K562 (cell line): Measurements from ENCODE around the gene SPHK1. TPM values are rescaled to one million over a fixed set of nuclear protein-coding genes. Genes with fewer than 3 reads are reported as not detected.

Experiments
- DMBX1 ChIP-seq: fragments of 250-450 bp; sonication (Bioruptor Pico); IDR thresholded peaks from 2 replicates; pipeline ENCODE4 v1.8.0; 2022; ENCODE audit warnings: inconsistent platforms, mild to moderate bottlenecking, moderate library complexity, borderline replicate concordance
- E2F5 ChIP-seq: sonication (generic); formaldehyde crosslinking; IDR thresholded peaks from 2 replicates; pipeline ENCODE4 v1.8.0; 2022; ENCODE audit warnings: mild to moderate bottlenecking, missing genetic modification reagents
- ESRRB ChIP-seq: fragments of 250-450 bp; sonication (Bioruptor Pico); IDR thresholded peaks from 2 replicates; pipeline ENCODE4 v1.5.0; 2020; ENCODE audit warnings: mild to moderate bottlenecking, moderate library complexity, borderline replicate concordance
- EZH2 ChIP-seq: IDR thresholded peaks from 2 replicates; pipeline ENCODE4 v1.6.1; 2012; ENCODE audit warnings: low read depth, mild to moderate bottlenecking, inconsistent platforms, low read length, borderline replicate concordance
- GTF2B ChIP-seq: IDR thresholded peaks from 2 replicates; pipeline ENCODE4 v1.6.1; 2011; ENCODE audit not compliant: insufficient read length; ENCODE audit errors: extremely low read depth
- L3MBTL2 ChIP-seq: fragments of 450-650 bp; IDR thresholded peaks from 2 replicates; pipeline ENCODE4 v1.6.1; 2016; ENCODE audit warnings: mild to moderate bottlenecking, moderate library complexity
- MAZ ChIP-seq, 2 experiments: fragments of 450-650 bp in 1 of 2; sonication (generic) in 1 of 2; formaldehyde crosslinking; IDR thresholded peaks in 1 of 2; conservative IDR thresholded peaks in 1 of 2; 2 replicates each; pipeline versions ENCODE4 v1.4.0 to v1.5.0; 2020; ENCODE audit warnings: mild to moderate bottlenecking in 1 of 2, missing genetic modification reagents in 1 of 2
- MTA1 ChIP-seq: fragments of 450-650 bp; IDR thresholded peaks from 2 replicates; pipeline ENCODE4 v1.6.1; 2017; ENCODE audit warnings: borderline replicate concordance
- NFATC3 ChIP-seq: fragments of 450-650 bp; IDR thresholded peaks from 2 replicates; pipeline ENCODE4 v1.6.1; 2017; ENCODE audit warnings: mild to moderate bottlenecking
- PHF20 ChIP-seq: fragments of 450-650 bp; IDR thresholded peaks from 2 replicates; pipeline ENCODE4 v1.6.1; 2018; ENCODE audit not compliant: partially characterized antibody
- POLR2B ChIP-seq: fragments of 450-650 bp; IDR thresholded peaks from 2 replicates; pipeline ENCODE4 v1.6.1; 2018; ENCODE audit warnings: low read depth; ENCODE audit not compliant: partially characterized antibody
- RAD51 ChIP-seq: fragments of 450-650 bp; IDR thresholded peaks from 2 replicates; pipeline ENCODE4 v1.7.1; 2016; ENCODE audit warnings: low read depth, mild to moderate bottlenecking, borderline replicate concordance
- RBM22 ChIP-seq: fragments of 200-400 bp; formaldehyde crosslinking; IDR thresholded peaks from 2 replicates; pipeline ENCODE4 v1.6.1; 2018; ENCODE audit warnings: low read length, low read depth; ENCODE audit not compliant: poor library complexity, severe bottlenecking
- SP1 ChIP-seq: sonication (generic); formaldehyde crosslinking; IDR thresholded peaks from 2 replicates; pipeline ENCODE4 v1.8.1; 2022; ENCODE audit warnings: mild to moderate bottlenecking, missing genetic modification reagents
- ZNF324 ChIP-seq: fragments of 250-450 bp; sonication (Bioruptor Pico); IDR thresholded peaks from 2 replicates; pipeline ENCODE4 v1.4.0; 2020; ENCODE audit warnings: mild to moderate bottlenecking
- ZNF507 ChIP-seq: conservative IDR thresholded peaks from 2 replicates; pipeline ENCODE4 v1.6.1; 2017; ENCODE audit warnings: missing genetic modification characterization, missing compliant biosample characterization
- polyA plus RNA-seq, 8 experiments: library from polyadenylated mRNA; depleted of rRNA in 4 of 8; stranded (reverse) in 5 of 8; unstranded in 3 of 8; fragments of >200 nt; fragmentation: Nextera tagmentation in 2 of 8; fragmentation: Illumina TruSeq in 1 of 8; extraction: Ambion mirVana in 2 of 8; extraction: Trizol in 1 of 8; gene quantifications; 2 replicates each; pipeline versions ENCODE4 v1.2.1 to v1.2.3, GENCODE V29; 2011 to 2014; ENCODE audit warnings: inconsistent platforms in 1 of 8, missing spikeins in 1 of 8
- total RNA-seq, 7 experiments: library from RNA; depleted of rRNA in 6 of 7; stranded (reverse); fragments of >200 nt in 6 of 7; fragmentation: Illumina TruSeq in 2 of 7; extraction: Trizol in 2 of 7; gene quantifications; 2 replicates each; pipeline versions ENCODE4 v1.2.1 to v1.2.3, GENCODE V29; 2011 to 2021; ENCODE audit warnings: low replicate concordance in 1 of 7
- TF ChIP-seq, protein P1 (sequence below): sonication (generic); formaldehyde crosslinking; IDR thresholded peaks from 2 replicates; pipeline ENCODE4 v1.8.0; 2022; ENCODE audit warnings: mild to moderate bottlenecking, missing genetic modification reagents
- TF ChIP-seq, protein P2 (sequence below), 2 experiments: IDR thresholded peaks; 2 replicates each; pipeline ENCODE4 v1.6.1; 2012; ENCODE audit warnings: improper control_type of control experiment in 2 of 2, low read depth in 2 of 2, low read length in 2 of 2, borderline replicate concordance in 1 of 2
- TF ChIP-seq, protein P3 (sequence below): sonication (generic); formaldehyde crosslinking; IDR thresholded peaks from 2 replicates; pipeline ENCODE4 v1.8.0; 2022; ENCODE audit warnings: missing genetic modification reagents, mild to moderate bottlenecking, moderate library complexity, borderline replicate concordance

SPHK1 gene
- total and polyA plus RNA-seq, 9 of the 15 experiments (the other 6 are each of a cell fraction or from before 2014, with no cell fraction given), result 0.21 to 60.3 (median 14.5) TPM

GRCh38 chr17:76384222-76384986 is at the start of gene SPHK1 (continued):
- TF ChIP-seq ZNF324 (CRISPR knock-in tag) (no peak), MTA1 (no peak), RAD51 (no peak), L3MBTL2 (peak; percentile 81), ESRRB (no peak), POLR2B (peak; percentile 44), MAZ (CRISPR knock-in tag; conservative IDR thresholded peaks at IDR 0.05 in 1 of 2, IDR thresholded peaks at IDR 0.05 in 1 of 2) (peak in 1 of 2 experiments; percentile 30; a peak in 1 of 4 replicates), EZH2 (no peak), RBM22 (no peak), DMBX1 (CRISPR knock-in tag) (peak; percentile 22), ZNF507 (tag) (no peak), E2F5 (CRISPR knock-in tag) (peak; percentile 80; the same call in 1 of the 2 replicates), NFATC3 (no peak), PHF20 (peak; percentile 47), GTF2B (no peak), SP1 (0 out of 2 replicates have a peak, but pooled peaks have one; percentile 62)
- TF ChIP-seq, protein P1, sequence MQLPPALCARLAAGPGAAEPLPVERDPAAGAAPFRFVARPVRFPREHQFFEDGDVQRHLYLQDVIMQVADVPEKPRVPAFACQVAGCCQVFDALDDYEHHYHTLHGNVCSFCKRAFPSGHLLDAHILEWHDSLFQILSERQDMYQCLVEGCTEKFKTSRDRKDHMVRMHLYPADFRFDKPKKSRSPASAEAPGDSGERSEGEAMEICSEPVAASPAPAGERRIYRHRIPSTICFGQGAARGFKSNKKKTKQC (CRISPR knock-in tag), result peak; percentile 19; the same call in 1 of the 2 replicates
- TF ChIP-seq, protein P2, sequence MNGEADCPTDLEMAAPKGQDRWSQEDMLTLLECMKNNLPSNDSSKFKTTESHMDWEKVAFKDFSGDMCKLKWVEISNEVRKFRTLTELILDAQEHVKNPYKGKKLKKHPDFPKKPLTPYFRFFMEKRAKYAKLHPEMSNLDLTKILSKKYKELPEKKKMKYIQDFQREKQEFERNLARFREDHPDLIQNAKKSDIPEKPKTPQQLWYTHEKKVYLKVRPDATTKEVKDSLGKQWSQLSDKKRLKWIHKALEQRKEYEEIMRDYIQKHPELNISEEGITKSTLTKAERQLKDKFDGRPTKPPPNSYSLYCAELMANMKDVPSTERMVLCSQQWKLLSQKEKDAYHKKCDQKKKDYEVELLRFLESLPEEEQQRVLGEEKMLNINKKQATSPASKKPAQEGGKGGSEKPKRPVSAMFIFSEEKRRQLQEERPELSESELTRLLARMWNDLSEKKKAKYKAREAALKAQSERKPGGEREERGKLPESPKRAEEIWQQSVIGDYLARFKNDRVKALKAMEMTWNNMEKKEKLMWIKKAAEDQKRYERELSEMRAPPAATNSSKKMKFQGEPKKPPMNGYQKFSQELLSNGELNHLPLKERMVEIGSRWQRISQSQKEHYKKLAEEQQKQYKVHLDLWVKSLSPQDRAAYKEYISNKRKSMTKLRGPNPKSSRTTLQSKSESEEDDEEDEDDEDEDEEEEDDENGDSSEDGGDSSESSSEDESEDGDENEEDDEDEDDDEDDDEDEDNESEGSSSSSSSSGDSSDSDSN (IDR thresholded peaks at IDR 0.05; ENCODE audit: borderline replicate concordance in 1 of 2, low read depth in 2 of 2, low read length in 2 of 2), result peak; percentile 32 to 80
- TF ChIP-seq, protein P3, sequence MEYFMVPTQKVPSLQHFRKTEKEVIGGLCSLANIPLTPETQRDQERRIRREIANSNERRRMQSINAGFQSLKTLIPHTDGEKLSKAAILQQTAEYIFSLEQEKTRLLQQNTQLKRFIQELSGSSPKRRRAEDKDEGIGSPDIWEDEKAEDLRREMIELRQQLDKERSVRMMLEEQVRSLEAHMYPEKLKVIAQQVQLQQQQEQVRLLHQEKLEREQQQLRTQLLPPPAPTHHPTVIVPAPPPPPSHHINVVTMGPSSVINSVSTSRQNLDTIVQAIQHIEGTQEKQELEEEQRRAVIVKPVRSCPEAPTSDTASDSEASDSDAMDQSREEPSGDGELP (CRISPR knock-in tag), result 0 out of 2 replicates have a peak, but pooled peaks have one; percentile 31
